HG02840 (cell line): ENCODE results near the gene TAS2R40.

ENCODE experiments used
- ATAC-seq: cut with Tn5 transposase; IDR thresholded peaks from one replicate; pipeline ENCODE4 v1.9.1; 2021; ENCODE audit warnings: mild to moderate bottlenecking, moderate library complexity, moderate number of reproducible peaks; ENCODE audit not compliant: unreplicated experiment, low FRiP score

Gene TAS2R40

DNA sequence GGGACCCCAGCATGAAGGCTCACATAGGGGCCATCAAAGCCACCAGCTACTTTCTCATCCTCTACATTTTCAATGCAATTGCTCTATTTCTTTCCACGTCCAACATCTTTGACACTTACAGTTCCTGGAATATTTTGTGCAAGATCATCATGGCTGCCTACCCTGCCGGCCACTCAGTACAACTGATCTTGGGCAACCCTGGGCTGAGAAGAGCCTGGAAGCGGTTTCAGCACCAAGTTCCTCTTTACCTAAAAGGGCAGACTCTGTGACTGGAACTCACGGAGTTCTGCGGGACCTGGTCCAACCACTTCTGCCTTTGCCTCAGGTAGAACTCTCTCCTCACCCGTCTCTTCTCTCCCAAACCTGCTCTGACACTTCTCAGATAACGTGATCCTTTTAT is 945 bp downstream of the TAS2R40 start:
- no peak for ATAC-seq

DNA sequence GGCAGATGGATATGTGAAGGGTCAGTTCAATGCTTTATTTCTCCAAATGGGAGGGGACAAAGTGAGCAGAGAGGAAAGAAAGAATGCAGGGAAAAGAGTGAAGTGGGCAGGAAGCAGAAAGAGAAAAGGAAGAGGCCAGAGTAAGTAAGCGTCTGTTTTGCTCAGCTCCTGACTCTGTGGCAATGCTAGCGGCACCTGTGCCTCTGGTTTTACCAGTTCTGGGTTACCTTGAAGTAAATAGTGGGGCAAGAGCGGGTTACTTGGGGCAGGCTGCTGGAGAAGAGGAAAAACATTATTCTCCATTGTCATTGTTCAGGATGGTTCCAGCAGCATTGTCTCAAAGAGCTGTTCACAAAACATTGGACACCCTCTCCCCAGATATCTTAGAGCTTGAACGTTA is 1.9 kb downstream of the TAS2R40 start:
- no peak for ATAC-seq

DNA sequence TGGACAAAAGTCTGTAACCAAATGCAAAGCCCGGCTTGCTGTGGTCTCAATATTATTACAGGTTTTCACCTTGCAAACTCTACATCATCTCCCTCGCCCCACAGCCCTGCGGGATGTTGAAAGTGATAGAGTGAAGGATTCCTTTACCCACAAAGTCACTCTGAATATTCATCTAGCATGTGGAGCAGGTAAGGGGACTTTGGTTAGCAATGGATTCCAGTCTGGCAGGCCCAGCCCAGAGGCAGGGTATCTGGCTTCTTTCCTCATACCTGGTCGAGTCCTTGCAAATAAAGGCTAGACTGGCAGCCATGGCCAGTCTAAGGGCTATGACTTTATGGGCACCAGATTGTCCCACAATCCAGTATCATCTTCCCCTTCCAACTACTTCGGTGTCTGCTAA is 3.2 kb downstream of the TAS2R40 start:
- ATAC-seq = no peak

GRCh38 chr7:143227806-143228205 is 6.0 kb downstream of the TAS2R40 start:
- no peak for ATAC-seq

- no peak for ATAC-seq
Observed at GRCh38 chr7:143229054-143229790, 7.4 kb downstream of the TAS2R40 start.

DNA sequence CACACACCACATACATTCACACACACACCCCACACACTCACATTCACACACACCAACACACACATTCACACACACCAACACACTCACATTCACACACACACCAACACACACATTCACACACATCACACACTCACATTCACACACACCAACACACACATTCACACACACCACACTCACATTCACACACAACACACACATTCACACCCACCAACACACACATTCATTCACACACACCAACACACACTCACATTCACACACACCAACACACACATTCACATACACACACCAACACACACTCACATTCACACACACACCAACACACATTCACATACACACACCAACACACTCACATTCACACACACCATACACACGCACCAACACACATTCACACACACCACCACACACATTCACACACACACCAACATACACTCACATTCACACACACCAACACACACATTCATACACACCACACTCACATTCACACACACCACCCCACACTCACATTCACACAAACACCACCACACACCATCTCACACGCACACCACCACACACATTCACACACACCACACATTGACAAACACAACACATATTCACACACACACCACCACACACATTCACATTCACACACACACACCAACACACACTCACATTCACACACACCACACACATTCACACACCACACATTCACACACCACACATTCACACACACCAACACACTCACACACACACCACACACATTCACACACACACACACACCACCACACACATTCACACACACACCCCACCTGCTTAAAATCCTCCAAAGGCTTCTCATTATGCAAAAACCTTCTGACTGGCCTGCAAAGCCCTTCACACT is 9.0 kb downstream of the TAS2R40 start:
- no peak for ATAC-seq

GRCh38 chr7:143233816-143234532 is 12.1 kb downstream of the TAS2R40 start:
- no peak for ATAC-seq

DNA sequence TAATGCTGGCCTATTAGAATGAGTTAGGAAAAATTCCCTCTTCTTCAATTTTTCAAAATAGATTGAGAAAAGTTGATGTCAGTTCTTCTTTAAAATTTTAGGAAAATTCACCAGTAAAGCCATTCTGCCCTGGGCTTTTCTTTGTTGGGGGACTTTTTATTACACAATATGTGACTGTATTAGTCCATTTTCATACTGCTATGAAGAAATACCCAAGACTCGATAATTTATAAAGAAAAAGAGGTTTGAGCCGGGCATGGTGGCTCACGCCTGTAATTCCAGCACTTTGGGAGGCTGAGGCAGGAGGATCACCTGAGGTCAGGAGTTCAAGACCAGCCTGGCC is 12.7 kb downstream of the TAS2R40 start:
- no peak for ATAC-seq

DNA sequence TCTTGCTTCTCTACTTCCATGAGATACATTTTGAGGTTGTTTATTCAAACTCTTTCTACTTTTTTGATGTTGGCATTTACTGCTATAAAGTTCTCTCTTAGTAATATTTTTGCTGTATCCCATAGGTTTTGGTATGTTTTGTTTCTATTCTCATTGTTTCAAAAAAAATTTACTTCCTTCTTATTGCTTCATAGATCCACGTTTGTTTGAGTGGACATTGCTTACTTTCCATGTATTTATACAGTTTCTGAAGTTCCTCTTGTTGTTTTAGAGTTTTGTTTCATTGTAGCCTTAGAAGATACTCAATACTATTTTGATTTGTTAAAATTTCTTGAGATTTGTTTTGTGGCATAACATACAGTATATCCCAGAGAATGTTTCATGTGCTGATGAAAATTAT is 13.7 kb downstream of the TAS2R40 start:
- ATAC-seq = no peak

DNA sequence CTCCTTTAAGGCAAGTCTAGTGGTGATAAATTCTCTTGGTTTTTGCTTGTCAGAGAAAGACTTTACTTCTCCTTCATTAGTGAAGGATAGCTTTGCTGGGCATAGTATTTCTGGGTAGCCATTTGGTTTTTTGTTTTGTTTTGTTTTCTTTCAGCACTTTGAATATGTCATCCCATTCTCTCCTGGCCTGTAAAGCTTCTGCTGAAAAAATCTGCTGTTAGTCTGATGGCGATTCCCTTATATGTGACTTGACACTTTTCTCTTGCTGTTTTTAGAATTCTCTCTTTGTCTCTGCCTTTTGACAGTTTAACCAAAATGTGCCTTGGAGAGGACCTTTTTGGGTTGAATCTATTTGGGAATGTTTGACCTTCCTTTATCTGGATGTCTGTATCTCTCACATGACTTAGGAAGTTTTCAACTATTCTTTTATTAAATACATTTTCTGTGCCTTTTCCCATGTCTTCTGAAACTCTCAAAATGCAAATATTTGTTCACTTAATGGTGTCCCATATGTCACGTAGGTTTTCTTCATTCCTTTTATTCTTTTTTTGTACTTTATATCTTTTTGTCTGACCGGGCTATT is 14.7 kb downstream of the TAS2R40 start:
- ATAC-seq = no peak

DNA sequence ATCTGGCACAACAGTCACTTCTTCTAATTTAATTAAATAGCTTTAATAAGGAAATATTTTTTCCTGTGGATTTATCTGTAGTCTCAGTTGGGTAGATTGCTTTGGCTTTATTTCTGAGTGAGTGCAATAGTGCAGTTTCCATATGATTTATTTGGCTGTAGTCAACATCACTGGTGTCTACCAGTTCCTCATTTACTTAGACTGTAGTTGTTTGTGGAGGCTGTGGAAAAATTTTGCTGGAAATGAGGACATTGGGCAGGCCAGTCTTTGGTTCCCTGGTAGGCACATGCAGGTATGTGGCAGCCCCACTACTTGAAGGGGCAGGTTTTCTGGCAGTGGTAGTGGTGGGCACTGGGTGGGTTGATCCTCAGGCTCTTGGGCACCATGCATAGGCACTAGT is 15.5 kb downstream of the TAS2R40 start:
- ATAC-seq = no peak

GRCh38 chr7:143238289-143238980 is 16.6 kb downstream of the TAS2R40 start:
- no peak for ATAC-seq

DNA sequence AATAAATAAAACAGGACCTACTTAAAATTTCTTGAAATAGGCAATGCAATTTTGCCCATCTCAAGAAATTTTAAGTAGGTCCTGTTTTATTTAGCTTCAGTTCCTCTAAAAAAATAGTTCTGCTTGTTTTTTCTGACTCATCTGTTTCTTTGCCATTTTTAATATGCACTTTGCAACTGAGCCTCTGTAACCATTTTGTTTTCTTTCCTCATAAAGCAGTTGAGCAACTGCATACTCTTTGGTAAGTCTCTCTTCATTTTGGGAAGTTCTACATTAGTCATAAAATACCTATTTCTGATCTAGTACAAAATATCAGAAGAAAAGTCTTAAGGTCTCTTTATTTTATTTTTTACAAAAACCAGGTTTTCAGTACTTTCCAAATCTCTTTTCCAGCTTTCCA is 18.0 kb downstream of the TAS2R40 start:
- ATAC-seq = no peak

DNA sequence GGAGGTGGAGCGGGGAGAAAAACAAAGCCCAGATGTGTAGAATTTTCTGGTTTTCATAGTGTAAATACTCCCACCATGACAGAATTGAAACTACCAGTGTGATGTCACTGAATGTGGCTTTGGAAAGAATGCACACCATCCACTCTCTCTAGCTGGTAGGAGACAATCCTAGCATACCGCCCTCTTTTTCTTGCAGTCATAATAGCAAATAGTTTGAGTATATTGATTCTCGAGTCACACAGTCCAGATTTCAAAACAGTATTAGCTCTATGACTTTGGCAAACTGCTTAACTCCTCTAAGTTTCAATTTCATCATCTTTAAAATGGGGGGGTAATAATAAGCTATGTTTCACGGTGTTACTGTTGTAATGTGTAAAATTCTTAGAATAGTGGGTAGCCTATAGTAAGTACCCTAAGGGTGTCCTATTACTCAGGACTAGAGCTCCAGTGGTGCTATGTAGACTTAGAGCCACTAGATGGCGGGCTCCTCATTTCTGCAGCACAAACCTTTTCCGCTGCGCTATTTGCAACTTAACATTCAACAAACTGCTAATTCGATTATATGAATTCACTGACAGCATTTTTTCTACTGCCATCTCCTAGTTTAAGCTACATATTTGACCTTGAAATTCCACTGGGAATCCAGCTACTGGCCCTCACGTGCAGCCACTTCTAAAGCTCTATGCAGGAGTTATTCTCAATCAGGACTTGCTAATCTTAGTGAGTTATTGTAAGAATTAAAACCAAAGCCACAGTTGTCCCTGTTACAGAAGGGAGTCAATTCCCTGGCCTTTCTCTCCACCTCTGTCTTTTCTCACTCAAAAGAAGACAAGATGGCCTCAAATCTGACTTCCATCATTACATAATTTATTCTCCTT is 18.7 kb downstream of the TAS2R40 start:
- peak; percentile 92 for ATAC-seq

- ATAC-seq = no peak
Observed at GRCh38 chr7:143242306-143242705, 20.5 kb downstream of the TAS2R40 start.

GRCh38 chr7:143243111-143243510 is 21.3 kb downstream of the TAS2R40 start:
- no peak for ATAC-seq

DNA sequence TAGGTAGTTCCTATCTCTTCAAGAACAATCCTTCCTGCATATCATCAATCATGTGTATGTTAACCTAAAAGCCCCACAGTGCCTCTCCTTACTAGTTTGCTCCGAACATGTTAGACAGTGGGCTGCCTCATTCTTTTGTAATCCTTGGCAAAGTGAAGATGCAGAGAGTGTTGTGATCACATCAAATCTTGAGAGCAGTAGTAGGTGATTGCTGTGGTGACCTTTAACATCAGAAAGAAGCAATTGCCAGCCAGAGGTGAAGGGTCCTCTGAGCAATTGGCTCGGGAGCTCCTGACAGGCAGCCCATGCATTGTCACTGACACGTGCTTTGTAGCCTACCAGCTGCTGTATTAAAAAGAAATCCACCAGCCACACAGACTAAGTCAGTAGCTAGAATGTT is 21.8 kb downstream of the TAS2R40 start:
- ATAC-seq = no peak

GRCh38 chr7:143244321-143244720 is 22.5 kb downstream of the TAS2R40 start:
- ATAC-seq = no peak

DNA sequence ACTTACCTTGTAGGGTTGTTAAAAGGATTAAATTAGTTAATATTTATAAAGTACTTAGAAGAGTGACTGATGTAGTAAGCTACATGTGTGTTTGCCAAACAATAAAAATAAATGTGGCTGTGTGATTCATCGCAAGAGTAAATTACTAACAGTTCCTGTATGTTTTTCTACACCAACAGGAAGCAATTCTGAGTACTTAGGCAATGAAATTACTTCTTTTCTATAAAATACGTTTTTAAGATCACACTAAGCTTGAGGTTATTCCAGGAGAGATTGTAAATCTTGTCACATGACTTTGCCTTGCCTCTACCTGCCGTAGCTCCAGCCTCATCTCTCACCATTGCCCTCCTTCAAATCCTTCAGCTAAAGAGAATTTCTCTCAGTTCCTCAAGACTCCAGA is 23.3 kb downstream of the TAS2R40 start:
- ATAC-seq = no peak
